ENCODE data around the gene CYB561. TPM values are rescaled to one million over a fixed set of nuclear protein-coding genes. Genes with fewer than 3 reads are reported as not detected.
A peak's percentile ranks its signal among the peaks of the same experiment; 100 is the strongest.

CYB561 gene
- total RNA-seq, 1 experiment from 2014 or later, result 67.6 TPM

DNA sequence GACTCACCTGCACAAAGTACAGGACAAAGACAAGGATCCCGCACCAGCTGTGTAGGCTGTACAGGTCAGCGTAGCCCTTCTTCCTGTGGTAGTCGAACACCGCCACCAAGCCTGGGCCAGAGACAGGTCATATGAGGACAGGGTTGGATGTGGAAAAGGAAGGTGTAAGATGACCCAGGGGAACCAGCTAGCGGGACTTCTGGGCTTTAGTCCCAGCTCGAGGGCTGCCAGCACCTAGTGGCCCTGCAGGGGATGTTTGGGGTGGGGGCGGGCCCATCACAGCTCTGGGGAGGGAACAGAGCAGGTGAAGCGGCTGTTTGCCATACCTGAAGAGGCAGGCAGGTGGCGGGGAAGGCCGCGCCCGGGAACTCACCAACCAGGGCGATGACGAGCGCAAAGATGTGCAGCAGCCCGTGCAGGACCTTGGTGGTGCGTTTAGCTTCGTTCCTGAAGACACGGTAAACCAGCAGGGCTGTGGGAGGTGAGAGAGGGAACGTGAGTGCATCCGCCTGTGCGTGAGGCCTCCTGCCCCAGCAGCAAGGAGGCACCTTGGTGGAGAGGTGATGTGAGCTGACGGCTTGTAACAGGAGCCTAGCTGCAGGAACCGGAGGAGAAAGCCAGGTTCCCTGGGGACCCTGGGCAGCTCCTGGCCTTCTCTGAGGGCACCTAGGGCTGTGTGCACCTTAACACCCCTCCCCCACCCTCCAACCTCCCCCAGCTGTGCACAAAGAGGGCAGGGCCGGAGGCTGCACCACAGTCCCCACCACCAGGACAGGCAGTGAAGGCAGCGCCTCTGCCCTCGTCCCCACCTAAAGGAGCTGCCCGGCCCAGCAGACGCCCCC lies 10.2 kb downstream of the CYB561 start:
- H3K9me2 ChIP-seq (ENCODE audit: insufficient read depth), result no peaks in the 10 kb centered on the region
- no peaks in the 10 kb centered on the region for H3K27me3 ChIP-seq (ENCODE audit: insufficient read depth, low read length)
- TF ChIP-seq POLR2A (IDR thresholded peaks at IDR 0.05; ENCODE audit: borderline replicate concordance, extremely low read depth, insufficient read depth, insufficient read length) (no peak), RAD21 (IDR thresholded peaks at IDR 0.05; ENCODE audit: low read depth) (peak; percentile 31; the same call in 1 of the 2 replicates), CBX3 (IDR thresholded peaks at IDR 0.05; ENCODE audit: low read depth) (no peak), ELF1 (IDR thresholded peaks at IDR 0.05; ENCODE audit: borderline replicate concordance, low read depth) (no peak)
- TF ChIP-seq, protein P1, sequence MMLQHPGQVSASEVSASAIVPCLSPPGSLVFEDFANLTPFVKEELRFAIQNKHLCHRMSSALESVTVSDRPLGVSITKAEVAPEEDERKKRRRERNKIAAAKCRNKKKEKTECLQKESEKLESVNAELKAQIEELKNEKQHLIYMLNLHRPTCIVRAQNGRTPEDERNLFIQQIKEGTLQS (IDR thresholded peaks at IDR 0.05), result no peak
- TF ChIP-seq, protein P2, sequence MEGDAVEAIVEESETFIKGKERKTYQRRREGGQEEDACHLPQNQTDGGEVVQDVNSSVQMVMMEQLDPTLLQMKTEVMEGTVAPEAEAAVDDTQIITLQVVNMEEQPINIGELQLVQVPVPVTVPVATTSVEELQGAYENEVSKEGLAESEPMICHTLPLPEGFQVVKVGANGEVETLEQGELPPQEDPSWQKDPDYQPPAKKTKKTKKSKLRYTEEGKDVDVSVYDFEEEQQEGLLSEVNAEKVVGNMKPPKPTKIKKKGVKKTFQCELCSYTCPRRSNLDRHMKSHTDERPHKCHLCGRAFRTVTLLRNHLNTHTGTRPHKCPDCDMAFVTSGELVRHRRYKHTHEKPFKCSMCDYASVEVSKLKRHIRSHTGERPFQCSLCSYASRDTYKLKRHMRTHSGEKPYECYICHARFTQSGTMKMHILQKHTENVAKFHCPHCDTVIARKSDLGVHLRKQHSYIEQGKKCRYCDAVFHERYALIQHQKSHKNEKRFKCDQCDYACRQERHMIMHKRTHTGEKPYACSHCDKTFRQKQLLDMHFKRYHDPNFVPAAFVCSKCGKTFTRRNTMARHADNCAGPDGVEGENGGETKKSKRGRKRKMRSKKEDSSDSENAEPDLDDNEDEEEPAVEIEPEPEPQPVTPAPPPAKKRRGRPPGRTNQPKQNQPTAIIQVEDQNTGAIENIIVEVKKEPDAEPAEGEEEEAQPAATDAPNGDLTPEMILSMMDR (IDR thresholded peaks at IDR 0.05 in 2 of 3, conservative IDR thresholded peaks at IDR 0.05 in 1 of 3; ENCODE audit: borderline replicate concordance in 1 of 3, insufficient read depth in 1 of 3, low read depth in 2 of 3, low read length in 2 of 3), result peak in 2 of 3 experiments; percentile 25 to 42; a peak in 3 of 6 replicates
- DNase-seq (ENCODE audit: low read depth, low spot score), result no peak
- H3K27ac ChIP-seq (ENCODE audit: low read depth, low read length), result peak overlapping the region; percentile 70
- intact Hi-C loops (cut with micrococcal nuclease), result no loop called here
- ATAC-seq, result peak; percentile 58
- no peak overlapping the region; a peak in 1 of 4 replicates for H3K4me3 ChIP-seq (replicated peaks in 1 of 2; ENCODE audit: low read depth in 1 of 2, low read length in 2 of 2)
- ChIA-PET CTCF (interaction anchor here (0.7 to 4.9 kb wide), 20 partner anchors 10 to 421 kb away, joined by 3 to 62 read pairs (median 4); partner anchors contain the start of genes ACE and CYB561), POLR2A (interaction anchor here (1.0 to 3.0 kb wide), 6 partner anchors 9 to 186 kb away, joined by 4 to 23 read pairs (median 6); partner anchors contain the start of genes ACE, CYB561 and MAP3K3), RAD21 (ENCODE audit: low non-redundant PET in 1 of 2, low total read pairs in 2 of 2, uncharacterized antibody in 2 of 2, unreplicated experiment in 2 of 2) (interaction anchor here (1.1 to 3.3 kb wide), 5 partner anchors 10 to 176 kb away, joined by 4 to 16 read pairs (median 6); partner anchors contain the start of gene ACE (in 1 of the 2))
- peak overlapping the region; percentile 65 for H3K4me2 ChIP-seq (ENCODE audit: low read length)
- H3K36me3 ChIP-seq (ENCODE audit: control insufficient read depth in 1 of 2, insufficient read depth in 2 of 2, low read length in 2 of 2), result peaks cover 9 to 11% of the 10 kb centered on the region in 2 experiments; a peak in 3 of 4 replicates
- H3K9me3 ChIP-seq (ENCODE audit: control insufficient read depth in 1 of 2, insufficient read depth in 1 of 2, low read depth in 1 of 2, low read length in 2 of 2), result no peaks in the 10 kb centered on the region
- peaks cover 34% of the 10 kb centered on the region for H3K79me2 ChIP-seq (ENCODE audit: insufficient read depth, low read length)
- peak overlapping the region; percentile 39; the same call in 1 of the 2 replicates for H3K9ac ChIP-seq (ENCODE audit: low read length)
- no peaks in the 10 kb centered on the region for H4K20me1 ChIP-seq (ENCODE audit: insufficient read depth)
- H3K4me1 ChIP-seq (ENCODE audit: control insufficient read depth in 1 of 2, insufficient read depth in 2 of 2, low read length in 2 of 2), result peaks cover 45% of the 10 kb centered on the region in 2 experiments
- no TSS peak for BruUV-seq (replicated peaks)
- H2AFZ ChIP-seq (ENCODE audit: low read depth, low read length, poor library complexity, severe bottlenecking), result no peak overlapping the region

All from HCT116 (cell line).